Activated T-helper 1 cell treated with anti-CD3 and anti-CD28 coated beads, Interleukin-12 subunit alpha, Interleukin-12 subunit beta, Interleukin-2, Interleukin-4 antibody, amounts not matched to agents 30 ng/mL and 10 ng/mL and 1 ng/mL, durations not matched to agents 14 hours and 24 hours and 36 hours (primary cell): ENCODE measurements around the gene PSRC1. TPM values are rescaled to one million over a fixed set of nuclear protein-coding genes. Genes with fewer than 3 reads are reported as not detected.

ENCODE experiments used
- DNase-seq: peaks from one replicate; pipeline ENCODE4 v3.0.0; 2021; ENCODE audit warnings: low spot score
- H3K27ac Mint-ChIP-seq: one replicate; pipeline ENCODE4 v1.8.0; 2021; ENCODE audit warnings: mild to moderate bottlenecking, mixed read lengths
- H3K27me3 Mint-ChIP-seq: one replicate; pipeline ENCODE4 v1.8.0; 2022; ENCODE audit warnings: mild to moderate bottlenecking, moderate library complexity, mixed read lengths; ENCODE audit not compliant: insufficient read depth
- H3K36me3 Mint-ChIP-seq: one replicate; pipeline ENCODE4 v1.8.0; 2021; ENCODE audit warnings: low read depth, mixed read lengths
- H3K4me1 Mint-ChIP-seq: one replicate; pipeline ENCODE4 v1.8.0; 2021; ENCODE audit warnings: low read depth, mixed read lengths
- H3K4me3 Mint-ChIP-seq: one replicate; pipeline ENCODE4 v1.8.0; 2021; ENCODE audit warnings: mild to moderate bottlenecking, moderate library complexity, mixed read lengths
- H3K9me3 Mint-ChIP-seq: one replicate; pipeline ENCODE4 v1.8.0; 2021; ENCODE audit warnings: mixed read lengths
- intact Hi-C: fragments of 100-400 bp; cut with micrococcal nuclease; formaldehyde crosslinking; loops from one replicate; pipeline ENCODE4 v1.15.1; 2024
- total RNA-seq: library from RNA; stranded (reverse); gene quantifications from 2 replicates; pipeline ENCODE4 v1.2.3, GENCODE V29; 2022

PSRC1 gene
- 3.6 and 5.5 TPM in 2 replicates for total RNA-seq

- Mint-ChIP-seq H3K4me1 (peaks cover 35% of the 10 kb centered on the region), H3K9me3 (no peaks in the 10 kb centered on the region), H3K27me3 (peaks cover 3% of the 10 kb centered on the region), H3K4me3 (peak within 1 kb of the TSS; percentile 97), H3K36me3 (peaks cover 2% of the 10 kb centered on the region), H3K27ac (peak within 1 kb of the TSS; percentile 81)
- DNase-seq, result peak; percentile 89
- intact Hi-C loops, result loop anchor here (1.0 to 2.0 kb wide), 8 partner anchors 20 to 200 kb away; partner anchors contain the start of genes ATXN7L2, CELSR2 and PSMA5
Observed at GRCh38 chr1:109282952-109283747, at the start of gene PSRC1. Gene PSRC1 (minus strand): TSS chr1:109283145.

- Mint-ChIP-seq H3K4me1 (no peaks in the 10 kb centered on the region), H3K36me3 (peaks cover 2% of the 10 kb centered on the region), H3K4me3 (no peak overlapping the region), H3K27ac (no peak overlapping the region), H3K9me3 (peaks cover 19% of the 10 kb centered on the region), H3K27me3 (peaks cover 5% of the 10 kb centered on the region)
- DNase-seq, result no peak
- intact Hi-C loops, result no loop called here
Observed at GRCh38 chr1:109331113-109331512, 48.2 kb upstream of the PSRC1 start.

DNA sequence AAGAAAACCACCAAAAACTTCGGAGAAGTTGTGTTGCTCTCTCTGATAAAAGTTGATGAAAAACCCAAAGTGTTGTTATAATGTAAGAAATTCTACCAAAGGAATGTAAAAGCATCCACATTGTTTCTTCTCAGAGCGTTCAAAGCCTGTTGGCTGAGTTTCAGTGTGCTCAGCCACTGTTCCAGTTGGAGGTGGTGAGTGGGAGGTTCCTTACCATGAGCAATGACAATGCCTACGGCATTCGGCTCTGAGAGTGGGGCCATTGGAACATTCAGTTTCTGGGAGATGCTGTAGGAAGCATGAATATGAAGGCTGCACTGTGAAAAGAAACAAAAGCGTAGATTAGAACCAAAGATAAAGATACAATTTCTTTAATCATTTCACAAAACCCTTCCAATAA lies 44.3 kb upstream of the PSRC1 start:
- Mint-ChIP-seq H3K36me3 (peaks cover 2% of the 10 kb centered on the region), H3K4me3 (no peak overlapping the region), H3K27ac (no peak overlapping the region), H3K27me3 (peaks cover 9% of the 10 kb centered on the region), H3K9me3 (peaks cover 19% of the 10 kb centered on the region), H3K4me1 (no peaks in the 10 kb centered on the region)
- no peak for DNase-seq
- intact Hi-C loops, result no loop called here

DNA sequence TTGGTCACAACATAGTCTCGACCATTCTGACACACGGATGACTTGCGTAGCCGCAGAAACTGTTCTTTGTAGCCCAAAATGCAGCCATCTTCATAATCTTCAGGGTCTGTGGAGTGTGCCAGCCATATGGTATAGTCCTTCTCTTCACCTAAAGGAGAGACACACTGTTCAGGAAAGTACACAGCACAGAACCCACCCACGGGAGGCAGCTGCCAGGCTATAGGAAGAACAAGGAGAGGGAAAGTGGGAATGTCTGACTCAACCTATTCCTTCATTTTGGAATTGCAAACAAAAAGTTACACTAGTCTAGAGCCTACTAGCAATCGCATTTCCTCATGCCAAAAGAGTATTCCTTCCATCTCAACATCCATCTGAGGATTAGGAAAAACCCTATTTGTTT lies 40.0 kb upstream of the PSRC1 start:
- no peaks in the 10 kb centered on the region for H3K9me3 Mint-ChIP-seq
- no peak overlapping the region for H3K27ac Mint-ChIP-seq
- H3K4me3 Mint-ChIP-seq, result no peak overlapping the region
- intact Hi-C loops, result loop anchor here (5.0 kb wide), 1 partner anchor 39 kb away; no protein-coding TSS in a partner anchor
- no peaks in the 10 kb centered on the region for H3K36me3 Mint-ChIP-seq
- H3K27me3 Mint-ChIP-seq, result peaks cover 4% of the 10 kb centered on the region
- no peaks in the 10 kb centered on the region for H3K4me1 Mint-ChIP-seq
- DNase-seq, result no peak

GRCh38 chr1:109319114-109319513 lies 36.2 kb upstream of the PSRC1 start:
- no peaks in the 10 kb centered on the region for H3K36me3 Mint-ChIP-seq
- no peak overlapping the region for H3K4me3 Mint-ChIP-seq
- peaks cover 6% of the 10 kb centered on the region for H3K27me3 Mint-ChIP-seq
- H3K27ac Mint-ChIP-seq, result no peak overlapping the region
- intact Hi-C loops, result no loop called here
- H3K4me1 Mint-ChIP-seq, result no peaks in the 10 kb centered on the region
- H3K9me3 Mint-ChIP-seq, result no peaks in the 10 kb centered on the region
- DNase-seq, result no peak

DNA sequence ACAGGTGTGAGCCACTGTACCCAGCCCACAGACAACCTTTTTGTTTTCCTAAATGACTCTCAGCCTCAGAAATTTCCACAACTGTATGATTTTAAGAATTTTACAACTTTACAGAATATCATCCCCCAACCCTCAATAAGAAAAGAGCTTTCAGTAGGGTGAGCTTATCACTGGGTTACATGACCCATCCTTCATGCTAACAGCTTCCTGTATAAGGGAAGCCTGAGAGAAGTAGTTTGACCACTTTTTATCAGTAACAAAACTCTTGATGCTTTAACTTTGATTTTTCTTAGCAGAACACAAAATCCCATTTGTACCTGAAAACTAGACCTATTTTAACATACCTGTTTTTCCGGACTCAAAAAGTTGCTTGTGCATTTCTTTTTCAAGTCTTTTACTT lies 33.6 kb upstream of the PSRC1 start:
- intact Hi-C loops, result no loop called here
- Mint-ChIP-seq H3K9me3 (no peaks in the 10 kb centered on the region), H3K4me3 (no peak overlapping the region), H3K27me3 (peaks cover 10% of the 10 kb centered on the region), H3K27ac (no peak overlapping the region), H3K36me3 (no peaks in the 10 kb centered on the region), H3K4me1 (no peaks in the 10 kb centered on the region)
- DNase-seq, result no peak

DNA sequence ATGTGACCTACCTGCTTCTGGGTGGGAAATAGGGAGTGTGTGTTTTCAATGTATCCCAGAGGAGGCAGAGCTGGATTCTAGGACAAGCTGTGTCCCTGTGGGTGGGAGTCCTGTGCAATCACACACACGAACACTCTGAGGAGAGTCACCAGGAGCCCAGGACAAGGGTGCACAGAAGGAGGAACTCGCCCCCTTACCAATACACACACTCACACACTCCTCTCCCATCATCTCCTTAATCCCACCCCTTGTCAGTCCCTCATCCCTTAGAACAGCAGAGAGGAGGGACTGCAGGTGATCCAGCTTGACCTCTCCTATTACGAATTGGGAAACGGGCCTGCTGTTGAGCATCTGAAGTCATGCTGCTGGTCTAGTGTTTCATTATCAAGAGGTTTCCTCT lies 32.3 kb upstream of the PSRC1 start:
- H3K4me3 Mint-ChIP-seq, result no peak overlapping the region
- peaks cover 11% of the 10 kb centered on the region for H3K27me3 Mint-ChIP-seq
- H3K36me3 Mint-ChIP-seq, result no peaks in the 10 kb centered on the region
- intact Hi-C loops, result no loop called here
- DNase-seq, result no peak
- no peaks in the 10 kb centered on the region for H3K9me3 Mint-ChIP-seq
- no peak overlapping the region for H3K27ac Mint-ChIP-seq
- H3K4me1 Mint-ChIP-seq, result no peaks in the 10 kb centered on the region

DNA sequence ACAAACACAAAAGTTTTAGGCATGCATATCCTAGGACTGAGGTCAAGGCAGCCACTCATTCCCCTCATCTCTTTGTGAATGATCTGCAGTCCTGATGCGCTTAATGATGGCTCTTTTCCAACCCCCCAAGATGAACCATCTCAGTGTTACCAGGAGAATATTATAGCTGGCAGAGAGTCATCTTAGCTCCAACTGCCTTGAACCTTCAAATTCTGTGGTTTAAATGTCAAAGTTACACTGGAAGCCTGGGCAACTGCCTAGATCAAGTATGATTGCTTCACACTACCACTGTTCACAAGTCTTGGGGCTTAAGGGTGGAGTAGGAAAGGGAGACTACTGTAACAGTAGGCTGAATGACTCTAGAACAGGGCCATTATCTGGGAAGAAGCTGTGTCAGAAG lies 31.9 kb upstream of the PSRC1 start:
- Mint-ChIP-seq H3K36me3 (no peaks in the 10 kb centered on the region), H3K27me3 (peaks cover 15% of the 10 kb centered on the region), H3K4me3 (no peak overlapping the region), H3K27ac (no peak overlapping the region), H3K9me3 (no peaks in the 10 kb centered on the region), H3K4me1 (no peaks in the 10 kb centered on the region)
- intact Hi-C loops, result no loop called here
- DNase-seq, result no peak

DNA sequence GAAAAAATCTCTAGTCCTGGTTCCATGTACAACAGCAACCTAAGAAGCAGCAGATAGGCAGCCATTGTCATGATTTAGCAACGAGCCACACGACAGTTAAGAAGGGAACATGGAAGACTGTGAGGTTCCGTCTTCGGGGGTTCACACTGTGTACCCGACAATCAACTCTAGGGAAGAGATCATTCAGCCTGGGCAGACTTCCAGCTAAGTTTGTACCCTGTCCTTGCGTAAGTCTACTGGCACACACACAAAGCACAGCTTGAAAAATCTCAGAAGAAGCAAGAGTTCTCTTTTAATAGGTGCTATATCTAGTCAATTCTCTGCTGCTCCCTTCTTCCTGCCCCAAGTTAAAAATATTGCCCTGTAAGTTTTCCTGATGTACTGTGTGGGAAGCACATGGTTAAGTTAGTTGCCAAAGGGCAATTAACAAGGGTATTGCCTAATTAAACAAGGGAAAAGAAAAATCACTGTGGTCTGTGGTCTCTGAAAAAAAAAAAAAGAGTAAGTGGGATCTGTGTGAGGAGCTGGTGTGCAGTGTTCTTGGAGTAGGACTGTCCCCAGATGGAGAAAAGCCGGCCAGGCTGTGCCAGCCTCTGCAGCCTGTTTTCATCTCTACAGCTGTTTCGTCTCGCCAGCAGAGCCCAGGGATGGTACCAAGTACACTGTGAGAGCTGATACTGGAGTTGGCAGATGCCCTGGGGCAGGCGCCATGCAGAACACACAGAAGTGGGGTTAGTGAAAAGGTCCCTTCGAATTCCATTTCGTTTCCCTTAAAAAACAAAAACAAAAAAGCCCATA lies 30.2 kb upstream of the PSRC1 start:
- DNase-seq, result no peak
- Mint-ChIP-seq H3K36me3 (no peaks in the 10 kb centered on the region), H3K27ac (no peak overlapping the region), H3K4me1 (no peaks in the 10 kb centered on the region), H3K4me3 (no peak overlapping the region), H3K27me3 (peaks cover 23% of the 10 kb centered on the region), H3K9me3 (no peaks in the 10 kb centered on the region)
- intact Hi-C loops, result no loop called here

DNA sequence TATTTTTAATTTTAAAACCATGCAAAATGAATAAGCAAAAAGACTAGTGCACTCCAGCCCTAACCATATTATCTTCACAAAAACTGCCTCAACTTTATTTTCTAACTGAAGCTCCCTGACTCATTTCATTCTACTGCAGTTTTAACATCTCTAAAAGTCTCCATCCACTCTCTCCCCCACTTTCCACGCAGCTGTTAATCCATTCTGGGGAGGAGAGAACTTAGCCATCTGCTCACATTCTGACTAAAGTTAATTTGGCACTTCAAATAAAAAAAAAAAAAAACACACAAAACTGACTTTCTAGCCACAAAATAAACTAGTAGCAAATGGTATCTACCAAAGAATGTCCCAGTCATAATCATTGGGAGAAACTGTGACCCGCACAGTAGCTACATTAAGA lies 29.3 kb upstream of the PSRC1 start:
- Mint-ChIP-seq H3K36me3 (no peaks in the 10 kb centered on the region), H3K4me3 (no peak overlapping the region), H3K27ac (no peak overlapping the region), H3K9me3 (no peaks in the 10 kb centered on the region), H3K27me3 (peaks cover 23% of the 10 kb centered on the region), H3K4me1 (no peaks in the 10 kb centered on the region)
- intact Hi-C loops, result no loop called here
- no peak for DNase-seq

- H3K27ac Mint-ChIP-seq, result no peak overlapping the region
- peaks cover 22% of the 10 kb centered on the region for H3K27me3 Mint-ChIP-seq
- DNase-seq, result no peak
- intact Hi-C loops, result no loop called here
- H3K4me3 Mint-ChIP-seq, result no peak overlapping the region
- H3K9me3 Mint-ChIP-seq, result no peaks in the 10 kb centered on the region
- H3K4me1 Mint-ChIP-seq, result no peaks in the 10 kb centered on the region
- H3K36me3 Mint-ChIP-seq, result no peaks in the 10 kb centered on the region
Observed at GRCh38 chr1:109309347-109309746, 26.4 kb upstream of the PSRC1 start.

DNA sequence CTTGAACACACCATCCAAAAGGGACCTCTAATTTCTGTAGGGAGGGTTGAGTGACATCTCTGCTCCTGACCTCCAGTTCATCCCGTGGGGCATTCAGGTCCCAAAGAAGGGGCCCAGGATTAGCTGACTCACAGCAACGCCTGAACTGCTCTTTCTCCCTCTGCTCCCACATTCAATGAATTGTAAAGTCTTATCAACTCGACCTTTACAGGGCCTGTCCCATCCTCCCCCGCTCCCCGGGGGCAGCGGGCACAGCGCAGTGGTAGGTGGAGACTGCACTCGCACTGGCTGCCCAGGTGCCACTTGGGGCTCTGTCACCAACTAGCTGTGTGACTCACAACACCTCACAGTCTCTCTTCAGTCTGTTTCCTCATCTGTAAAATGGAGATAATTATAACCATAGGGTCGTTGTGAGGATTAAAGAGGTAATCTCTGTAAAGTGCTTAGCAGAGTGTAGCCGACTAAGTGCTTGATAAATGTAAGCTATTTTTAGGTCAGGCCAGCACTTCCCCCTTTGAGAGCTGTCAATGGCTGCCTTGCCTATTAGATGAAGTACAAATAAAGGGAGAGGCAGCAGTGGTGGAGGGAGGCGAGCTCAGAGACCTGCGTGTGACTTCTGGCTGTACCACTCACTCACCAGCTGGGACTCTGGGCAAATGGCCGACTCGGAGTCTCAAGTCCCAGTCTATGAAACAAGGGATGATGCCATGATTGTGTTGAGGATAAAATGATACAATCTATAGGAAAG lies 24.5 kb upstream of the PSRC1 start:
- H3K27ac Mint-ChIP-seq, result no peak overlapping the region
- intact Hi-C loops, result no loop called here
- no peak overlapping the region for H3K4me3 Mint-ChIP-seq
- no peak for DNase-seq
- H3K36me3 Mint-ChIP-seq, result no peaks in the 10 kb centered on the region
- H3K4me1 Mint-ChIP-seq, result no peaks in the 10 kb centered on the region
- peaks cover 17% of the 10 kb centered on the region for H3K27me3 Mint-ChIP-seq
- no peaks in the 10 kb centered on the region for H3K9me3 Mint-ChIP-seq

- Mint-ChIP-seq H3K27me3 (peaks cover 16% of the 10 kb centered on the region), H3K27ac (no peak within 1 kb of the TSS), H3K36me3 (no peaks in the 10 kb centered on the region), H3K4me3 (no peak within 1 kb of the TSS), H3K4me1 (no peaks in the 10 kb centered on the region), H3K9me3 (no peaks in the 10 kb centered on the region)
- no peak for DNase-seq
- intact Hi-C loops, result no loop called here
Observed at GRCh38 chr1:109306832-109307273, 23.9 kb upstream of the PSRC1 start, which contains the start of gene MYBPHL. Gene MYBPHL (minus strand): TSS chr1:109307011. CDS start chr1:109306991, 20 bp downstream.
